ENCODE measurements around the gene TMEM240.

TMEM240 gene

GRCh38 chr1:1540090-1540817, at the start of gene TMEM240:
TMEM240 (minus strand) TSS chr1:1540624; CDS start chr1:1540346, 278 bp downstream.
- peak; percentile 36 for DNase-seq (ENCODE audit: low read depth)

DNA sequence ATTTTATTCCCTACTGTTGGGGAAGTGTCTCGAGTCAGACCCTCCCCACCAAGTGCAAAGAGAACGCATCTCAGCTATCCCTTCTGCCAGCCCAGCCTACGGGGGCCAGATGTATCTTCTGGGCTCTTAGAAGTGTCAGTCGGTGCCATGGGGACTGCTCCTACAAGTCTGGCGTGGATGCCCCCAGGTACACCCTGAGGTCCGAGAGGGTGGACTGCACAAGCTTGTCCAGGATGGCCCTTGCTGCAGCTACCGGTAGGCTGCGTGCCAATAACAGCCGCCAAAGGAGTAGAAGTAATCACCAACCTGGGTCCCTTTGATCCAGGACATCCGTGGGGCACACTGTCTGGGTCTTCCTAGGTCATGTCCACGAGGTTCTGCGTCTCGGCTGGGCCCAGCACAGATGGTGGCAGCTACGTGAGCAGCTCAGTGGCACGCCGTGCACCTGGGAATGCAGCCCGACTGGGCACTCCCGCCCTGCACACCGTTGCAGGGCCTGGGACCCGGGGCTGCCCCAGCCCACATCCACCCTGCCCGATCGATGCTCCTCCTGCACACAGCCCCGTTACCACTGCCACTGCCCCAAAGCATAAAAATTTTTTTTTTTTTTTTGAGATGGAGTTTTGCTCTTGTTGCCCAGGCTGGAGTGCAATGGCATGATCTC, 43.1 kb upstream of the TMEM240 start:
- no peak for DNase-seq (ENCODE audit: low read depth)

DNA sequence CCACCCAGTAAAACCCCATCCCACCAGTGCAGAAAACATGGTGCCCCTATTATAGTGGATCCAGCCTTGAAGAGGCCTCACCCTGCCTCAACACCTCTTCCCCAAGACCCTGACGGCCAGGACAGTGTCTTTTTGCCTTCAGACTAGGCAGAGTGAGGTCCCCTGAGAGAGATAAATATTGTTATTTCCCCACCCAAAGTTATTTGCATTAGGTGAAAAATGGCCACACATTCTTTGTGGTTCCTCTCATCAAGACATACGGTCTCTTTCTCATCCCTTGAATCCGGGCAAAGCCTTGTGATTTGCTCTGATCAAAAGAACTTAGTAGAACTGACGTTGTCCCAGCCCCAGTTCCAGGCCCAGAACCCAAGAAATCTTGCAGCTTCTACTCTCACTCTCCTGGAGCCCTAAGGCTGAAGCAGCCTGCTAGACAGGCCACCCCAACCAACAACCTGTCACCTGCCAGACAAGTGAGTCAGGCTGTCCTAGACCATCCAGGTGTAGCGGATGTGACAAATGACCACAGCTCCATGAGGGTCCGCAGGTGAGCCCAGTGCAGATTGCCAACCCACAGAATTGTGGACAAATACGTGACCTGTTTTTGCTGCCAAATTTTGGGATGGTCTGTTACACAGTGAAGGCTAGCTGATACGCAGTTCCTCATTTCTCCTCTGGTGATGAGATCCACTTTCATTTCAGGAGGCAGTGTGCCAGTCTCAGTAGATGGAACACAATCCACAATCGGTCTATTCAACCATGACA, 42.3 kb upstream of the TMEM240 start:
- no peak for DNase-seq (ENCODE audit: low read depth)

GRCh38 chr1:1578371-1578940, 38.0 kb upstream of the TMEM240 start:
- DNase-seq (ENCODE audit: low read depth): no peak

GRCh38 chr1:1577367-1578011, 37.1 kb upstream of the TMEM240 start:
- no peak for DNase-seq (ENCODE audit: low read depth)

GRCh38 chr1:1574721-1575537, 34.5 kb upstream of the TMEM240 start, which contains the start of gene SSU72:
SSU72 (minus strand) TSS chr1:1574863; CDS start chr1:1574557, 306 bp downstream.
- peak; percentile 86 for DNase-seq (ENCODE audit: low read depth)

- peak; percentile 66 for DNase-seq (ENCODE audit: low read depth)
Observed at GRCh38 chr1:1573843-1574720, 33.7 kb upstream of the TMEM240 start.

GRCh38 chr1:1569341-1569740, 28.9 kb upstream of the TMEM240 start:
- DNase-seq (ENCODE audit: low read depth): no peak

DNA sequence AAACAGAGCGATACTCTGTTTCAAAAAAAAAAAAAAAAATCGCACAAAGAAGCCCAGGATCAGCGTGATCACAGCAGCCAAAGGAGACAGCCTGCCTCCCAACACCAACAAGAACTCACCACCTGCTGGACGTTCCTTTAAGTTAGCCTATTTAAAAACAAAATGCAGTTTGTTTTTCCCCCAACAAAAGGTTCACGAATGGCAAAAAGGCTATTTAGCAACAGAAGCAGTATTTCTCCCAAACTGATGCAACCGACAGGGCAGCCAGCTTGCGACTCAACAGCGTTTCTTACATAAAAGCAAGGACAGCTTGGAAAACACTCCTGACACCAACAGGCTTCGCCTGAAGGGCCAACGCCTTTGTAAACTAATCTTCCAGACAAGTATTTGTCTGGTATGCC, 27.5 kb upstream of the TMEM240 start:
- no peak for DNase-seq (ENCODE audit: low read depth)

- DNase-seq (ENCODE audit: low read depth): no peak
Observed at GRCh38 chr1:1567152-1567875, 26.9 kb upstream of the TMEM240 start.

DNA sequence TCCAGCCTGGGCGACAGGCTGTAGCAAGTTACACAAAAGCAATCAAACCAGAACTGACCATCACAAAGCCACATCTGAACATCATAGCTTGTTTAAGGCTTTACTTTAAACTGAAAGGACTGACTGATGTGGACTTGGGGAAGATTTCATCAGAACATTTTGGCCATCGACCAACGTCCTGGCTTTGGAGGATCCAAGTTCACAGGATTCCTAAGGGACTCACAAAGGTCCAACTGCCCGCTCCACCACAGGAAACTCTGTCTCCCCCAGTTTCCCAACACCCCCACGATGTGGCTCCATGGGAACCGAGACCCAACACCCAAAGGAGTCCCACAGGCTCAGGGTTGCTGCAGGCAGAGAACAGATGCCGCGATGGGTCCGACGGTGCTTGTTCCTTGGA, 24.9 kb upstream of the TMEM240 start:
- no peak for DNase-seq (ENCODE audit: low read depth)

- no peak for DNase-seq (ENCODE audit: low read depth)
Observed at GRCh38 chr1:1564268-1564667, 23.8 kb upstream of the TMEM240 start.

DNA sequence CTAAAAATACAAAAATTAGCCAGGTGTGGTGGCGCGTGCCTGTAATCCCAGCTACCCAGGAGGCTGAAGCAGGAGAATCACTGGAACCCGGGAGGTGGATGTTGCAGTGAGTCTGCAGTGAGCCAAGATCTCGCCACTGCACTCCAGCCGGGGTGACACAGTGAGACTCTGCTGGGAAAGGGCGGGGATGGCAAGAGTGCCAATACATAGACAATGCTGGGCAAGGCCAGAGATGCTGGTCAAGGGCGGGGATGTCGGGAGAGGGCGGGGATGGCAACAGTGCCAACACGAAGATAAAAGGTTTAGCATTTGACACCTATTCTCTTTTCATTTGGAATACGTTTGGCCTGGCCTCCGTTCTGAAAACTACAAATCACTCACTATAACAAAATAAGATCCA, 23.3 kb upstream of the TMEM240 start:
- DNase-seq (ENCODE audit: low read depth): no peak

DNA sequence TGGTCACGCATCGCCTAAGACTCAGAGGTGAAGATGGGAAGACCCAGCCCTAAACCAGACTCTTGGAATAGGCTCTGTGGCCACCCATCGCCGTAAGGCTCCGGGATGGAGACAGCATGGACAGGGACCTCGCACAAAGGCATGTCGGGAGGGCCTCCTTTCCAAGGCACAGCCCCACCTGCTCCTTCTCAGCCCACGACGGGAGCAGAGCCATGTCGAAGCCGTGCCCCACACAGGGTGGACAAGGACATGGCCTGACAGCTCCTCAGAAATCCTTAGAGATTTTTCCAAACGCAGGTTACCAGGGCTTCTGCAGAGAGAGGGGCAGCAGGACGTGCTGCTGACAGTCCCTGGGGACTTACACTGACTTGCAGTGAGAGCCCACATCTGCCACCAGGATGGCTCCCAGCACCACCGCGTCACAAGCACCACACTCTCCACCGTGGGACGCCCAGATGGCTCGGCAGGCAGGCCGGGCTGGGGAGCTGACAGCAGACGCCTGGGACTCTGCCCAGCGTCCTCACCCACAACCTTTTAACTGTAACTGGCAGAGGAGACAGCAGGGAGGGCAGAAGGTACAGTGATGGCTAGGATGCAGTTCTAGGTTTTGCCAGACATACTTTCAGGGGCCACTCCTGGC, 22.3 kb upstream of the TMEM240 start:
- DNase-seq (ENCODE audit: low read depth): no peak

DNA sequence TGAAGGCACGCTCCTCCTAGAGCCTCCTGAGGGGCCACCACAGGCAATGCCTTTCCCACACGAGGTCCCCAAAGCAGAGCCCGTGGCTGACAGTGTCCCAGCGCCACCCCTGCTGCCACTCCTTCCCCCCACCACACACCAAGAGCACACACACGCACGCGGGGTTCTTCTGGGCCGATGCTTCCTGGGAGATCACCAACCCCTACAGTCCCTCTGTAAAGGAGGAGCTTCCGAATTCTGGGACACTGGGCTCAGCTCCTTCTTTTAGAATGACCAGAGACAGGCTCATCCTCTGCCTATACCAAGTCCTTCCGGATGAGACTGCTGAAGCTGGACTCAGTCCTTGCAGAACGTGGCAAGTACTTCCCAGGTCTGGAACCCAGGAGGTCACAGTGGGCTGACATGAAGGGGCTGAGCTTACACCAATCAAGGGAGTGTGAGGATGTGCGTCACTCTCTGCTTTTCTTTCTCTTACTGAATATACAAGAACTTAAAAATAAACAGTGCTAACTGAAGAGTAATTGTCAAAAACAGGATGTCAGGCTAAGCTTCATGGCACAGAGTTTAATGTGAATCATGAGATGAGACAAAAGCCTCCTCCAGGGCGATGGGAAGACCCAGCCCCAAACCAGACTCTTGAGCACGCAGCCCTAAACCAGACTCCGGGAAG, 21.5 kb upstream of the TMEM240 start:
- DNase-seq (ENCODE audit: low read depth): no peak

DNA sequence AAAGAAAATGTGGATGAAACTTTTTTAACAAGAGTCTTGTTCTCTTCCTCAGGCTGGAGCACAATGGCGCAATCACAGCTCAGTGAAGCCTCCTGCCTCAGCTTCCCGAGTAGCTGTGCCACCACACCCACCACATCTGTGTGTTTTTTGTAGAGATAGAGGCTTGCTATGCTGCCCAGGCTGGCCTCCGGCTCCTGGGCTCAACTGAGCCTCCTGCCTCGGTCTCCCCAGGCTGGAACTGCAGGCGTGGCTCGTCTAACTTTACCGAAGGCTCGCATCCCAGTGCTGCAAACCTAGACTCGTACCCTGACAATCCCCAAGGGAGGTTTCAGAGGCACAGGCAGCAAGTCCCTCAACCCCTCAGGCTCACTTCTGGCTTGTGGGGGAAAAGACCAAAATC, 19.8 kb upstream of the TMEM240 start:
- DNase-seq (ENCODE audit: low read depth): no peak

GRCh38 chr1:1559066-1559465, 18.6 kb upstream of the TMEM240 start:
- DNase-seq (ENCODE audit: low read depth): no peak

DNA sequence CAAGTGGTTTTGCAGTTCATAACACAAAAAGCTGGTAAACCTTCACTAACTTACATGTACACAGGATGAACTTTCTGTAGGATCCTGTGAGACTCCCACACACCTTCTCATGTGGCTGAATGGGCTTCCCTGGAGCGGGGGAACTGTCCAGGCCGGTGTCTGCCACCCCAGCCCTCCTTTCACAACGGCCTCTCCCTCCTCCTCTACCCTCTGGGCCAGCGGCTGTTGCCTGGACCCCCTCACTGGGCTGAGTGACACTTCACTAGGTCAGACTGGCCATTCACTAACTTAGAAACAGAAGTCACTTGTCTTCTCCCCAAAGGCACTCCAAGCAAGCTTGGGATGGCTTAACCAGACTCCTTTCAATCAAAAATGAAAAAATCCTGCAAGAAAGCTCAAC, 18.2 kb upstream of the TMEM240 start:
- DNase-seq (ENCODE audit: low read depth): no peak

Data from activated T-helper 1 cell treated with Interleukin-2 at 50 U/mL for 16 hours (primary cell).